Measurements from ENCODE around the gene ST6GALNAC3.

GRCh38 chr1:76428028-76428427, 353.5 kb downstream of the ST6GALNAC3 start:
- TF ChIP-seq CTCF (IDR thresholded peaks at IDR 0.05; ENCODE audit: low read depth, low read length) (no peak), EZH2phosphoT487 (IDR thresholded peaks at IDR 0.05; ENCODE audit: low read depth) (no peak)
